Neutrophil (primary cell): ENCODE measurements around the gene PKP4.

Experiments
- H3K27ac ChIP-seq: fragments of 200-600 bp; sonication (generic); 2 replicates; pipeline ENCODE4 v1.5.1; 2016; ENCODE audit warnings: mild to moderate bottlenecking, moderate library complexity
- H3K27me3 ChIP-seq: fragments of 200-600 bp; sonication (generic); 2 replicates; pipeline ENCODE4 v1.6.0; 2016; ENCODE audit warnings: mild to moderate bottlenecking
- H3K36me3 ChIP-seq: fragments of 200-600 bp; sonication (generic); 2 replicates; pipeline ENCODE4 v1.5.1; 2017
- H3K4me1 ChIP-seq, 2 experiments: fragments of 200-600 bp in 1 of 2; sonication (generic) in 1 of 2; 1 replicate in 1 of 2; 2 replicates in 1 of 2; pipeline versions ENCODE4 v1.5.1 to v1.6.1; 2013 to 2016; ENCODE audit warnings: low read depth in 1 of 2, low read length in 1 of 2, mild to moderate bottlenecking in 1 of 2, moderate library complexity in 1 of 2; ENCODE audit not compliant: control insufficient read depth in 1 of 2, insufficient read depth in 1 of 2
- H3K4me3 ChIP-seq, 2 experiments: fragments of 200-600 bp in 1 of 2; sonication (generic) in 1 of 2; 1 replicate in 1 of 2; 2 replicates in 1 of 2; pipeline ENCODE4 v1.5.1; 2013 to 2016; ENCODE audit warnings: low read depth in 1 of 2, low read length in 1 of 2, mild to moderate bottlenecking in 1 of 2, moderate library complexity in 1 of 2
- H3K9me3 ChIP-seq: fragments of 200-600 bp; sonication (generic); 2 replicates; pipeline ENCODE4 v1.5.1; 2016
- CTCF ChIP-seq: fragments of 200-600 bp; sonication (generic); IDR thresholded peaks from 2 replicates; pipeline ENCODE4 v1.5.1; 2016; ENCODE audit warnings: antibody characterized with exemption

PKP4 gene

GRCh38 chr2:158457092-158457825 lies 507 bp downstream of the PKP4 start:
- Histone ChIP-seq H3K36me3 (no peaks in the 10 kb centered on the region), H3K9me3 (no peaks in the 10 kb centered on the region), H3K4me3 (peak overlapping the region; percentile 81 to 85), H3K4me1 (peaks cover 37 to 39% of the 10 kb centered on the region in 2 experiments), H3K27me3 (peaks cover 17% of the 10 kb centered on the region), H3K27ac (peak overlapping the region; percentile 85)
- no peak for TF ChIP-seq CTCF

- Histone ChIP-seq H3K4me1 (peaks cover 37 to 39% of the 10 kb centered on the region in 2 experiments), H3K27ac (peak overlapping the region; percentile 85), H3K4me3 (peak overlapping the region; percentile 81 to 85), H3K9me3 (no peaks in the 10 kb centered on the region), H3K36me3 (no peaks in the 10 kb centered on the region), H3K27me3 (peaks cover 17% of the 10 kb centered on the region)
- peak; percentile 39 for TF ChIP-seq CTCF
Measured at GRCh38 chr2:158457826-158458616, 1.3 kb downstream of the PKP4 start.

GRCh38 chr2:158458617-158458920 lies 1.8 kb downstream of the PKP4 start:
- peaks cover 37 to 39% of the 10 kb centered on the region in 2 experiments for H3K4me1 ChIP-seq
- H3K4me3 ChIP-seq, result peak overlapping the region; percentile 81 to 85
- H3K27ac ChIP-seq, result peak overlapping the region; percentile 85
- H3K27me3 ChIP-seq, result peaks cover 17% of the 10 kb centered on the region
- TF ChIP-seq CTCF, result no peak
- H3K36me3 ChIP-seq, result no peaks in the 10 kb centered on the region
- no peaks in the 10 kb centered on the region for H3K9me3 ChIP-seq

GRCh38 chr2:158459161-158460003 lies 2.6 kb downstream of the PKP4 start:
- Histone ChIP-seq H3K9me3 (no peaks in the 10 kb centered on the region), H3K4me3 (no peak overlapping the region), H3K4me1 (peaks cover 37 to 39% of the 10 kb centered on the region in 2 experiments), H3K27me3 (peaks cover 12% of the 10 kb centered on the region), H3K27ac (peak overlapping the region; percentile 9), H3K36me3 (no peaks in the 10 kb centered on the region)
- no peak for TF ChIP-seq CTCF

GRCh38 chr2:158460632-158461297 lies 4.0 kb downstream of the PKP4 start:
- TF ChIP-seq CTCF, result no peak
- Histone ChIP-seq H3K9me3 (no peaks in the 10 kb centered on the region), H3K4me1 (peaks cover 37 to 38% of the 10 kb centered on the region in 2 experiments), H3K36me3 (no peaks in the 10 kb centered on the region), H3K27me3 (no peaks in the 10 kb centered on the region), H3K4me3 (no peak overlapping the region), H3K27ac (no peak overlapping the region)
